Endothelial cell of umbilical vein (primary cell): ENCODE measurements around the gene CHAC1. TPM values are rescaled to one million over a fixed set of nuclear protein-coding genes. Genes with fewer than 3 reads are reported as not detected.

Source experiments
- BruUV-seq: library from RNA; stranded (reverse); fragments of 400-500 nt; replicated peaks from 2 replicates; lab custom pipeline; 2021; lab: Mats Ljungman, UMichigan
- CTCF ChIA-PET: fragments of 300-600, 350-600 bp; sonication (Branson Sonifier 250); formaldehyde crosslinking; loops from one replicate; lab custom pipeline; 2021; ENCODE audit warnings: antibody characterized with exemption, inconsistent platforms; lab: Charles Lee
- POLR2A ChIA-PET: fragments of 300-600, 350-600 bp; sonication (Branson Sonifier 250); formaldehyde crosslinking; loops from one replicate; lab custom pipeline; 2021; ENCODE audit warnings: antibody characterized with exemption, inconsistent platforms; lab: Charles Lee
- DNase-seq: peaks from one replicate; pipeline ENCODE4 v3.0.0-alpha.2; 2011; ENCODE audit warnings: low read depth, low spot score
- FAIRE-seq: peaks from 2 replicates; lab custom pipeline; 2011; peaks lifted over from hg19 to GRCh38; lab: Jason Lieb, UNC
- H2AFZ ChIP-seq: 2 replicates; pipeline ENCODE4 v1.6.0; 2012; ENCODE audit warnings: low read depth, low read length, control low read depth, inconsistent platforms
- H3K27ac ChIP-seq: 2 replicates; pipeline ENCODE4 v1.5.1; 2011; ENCODE audit warnings: low read depth, mild to moderate bottlenecking, control low read depth, low read length, moderate library complexity; ENCODE audit not compliant: insufficient read depth
- H3K27me3 ChIP-seq, 2 experiments: 2 replicates each; pipeline versions ENCODE4 v1.6.0 to v1.6.1; 2011; ENCODE audit warnings: low read length in 2 of 2, mixed read lengths in 1 of 2; ENCODE audit not compliant: control insufficient read depth in 2 of 2, insufficient read depth in 2 of 2
- H3K36me3 ChIP-seq, 2 experiments: 2 replicates in 1 of 2; 3 replicates in 1 of 2; pipeline ENCODE4 v1.5.1; 2011; ENCODE audit warnings: low read length in 2 of 2, mild to moderate bottlenecking in 1 of 2, moderate library complexity in 1 of 2; ENCODE audit not compliant: control insufficient read depth in 2 of 2, insufficient read depth in 2 of 2; ENCODE audit errors: extremely low read depth in 1 of 2
- H3K4me1 ChIP-seq: 3 replicates; pipeline ENCODE4 v1.5.1; 2011; ENCODE audit warnings: mild to moderate bottlenecking, low read length; ENCODE audit not compliant: control insufficient read depth, insufficient read depth; ENCODE audit errors: extremely low read depth
- H3K4me2 ChIP-seq: 2 replicates; pipeline ENCODE4 v1.6.1; 2011; ENCODE audit warnings: low read length, control low read depth, mixed read lengths; ENCODE audit not compliant: insufficient read depth
- H3K4me3 ChIP-seq, 3 experiments: fragments of 200-600 bp in 1 of 3; sonication (generic), shearing (Covaris generic) in 1 of 3; replicated peaks in 1 of 3; 2 replicates each; pipeline ENCODE4 v1.5.1; 2011 to 2016; ENCODE audit warnings: control low read depth in 3 of 3, low read length in 3 of 3, mild to moderate bottlenecking in 2 of 3, inconsistent platforms in 1 of 3, low read depth in 1 of 3, moderate library complexity in 1 of 3; ENCODE audit not compliant: insufficient read depth in 1 of 3
- H3K79me2 ChIP-seq: 2 replicates; pipeline ENCODE4 v1.6.0; 2012; ENCODE audit warnings: low read length, inconsistent platforms; ENCODE audit not compliant: control insufficient read depth, insufficient read depth
- H3K9ac ChIP-seq: replicated peaks from 2 replicates; pipeline ENCODE3; 2011; ENCODE audit warnings: low read length, control low read depth; ENCODE audit not compliant: insufficient read depth; ENCODE audit errors: extremely low read depth
- H3K9me1 ChIP-seq: replicated peaks from 3 replicates; pipeline ENCODE4 v1.6.0; 2011; ENCODE audit warnings: mild to moderate bottlenecking, low read length; ENCODE audit not compliant: control insufficient read depth, insufficient read depth; ENCODE audit errors: extremely low read depth
- H3K9me3 ChIP-seq: replicated peaks from 2 replicates; pipeline ENCODE4 v1.5.1; 2012; ENCODE audit warnings: low read length, inconsistent platforms; ENCODE audit not compliant: control insufficient read depth, insufficient read depth
- H4K20me1 ChIP-seq: replicated peaks from 2 replicates; pipeline ENCODE3; 2011; ENCODE audit warnings: mild to moderate bottlenecking, low read length; ENCODE audit not compliant: control insufficient read depth, insufficient read depth; ENCODE audit errors: extremely low read depth
- CTCF ChIP-seq, 2 donors: IDR thresholded peaks; 1 replicate in 1 of 2; 2 replicates in 1 of 2; pipeline ENCODE4 v1.5.1; 2011; ENCODE audit warnings: low read length in 2 of 2, mild to moderate bottlenecking in 2 of 2, moderate library complexity in 2 of 2, control low read depth in 1 of 2, inconsistent platforms in 1 of 2, low read depth in 1 of 2; ENCODE audit not compliant: insufficient read depth in 1 of 2; ENCODE audit errors: extremely low read depth in 1 of 2
- EZH2 ChIP-seq: IDR thresholded peaks from 2 replicates; pipeline ENCODE4 v1.6.1; 2012; ENCODE audit warnings: borderline replicate concordance, low read depth, mild to moderate bottlenecking, moderate library complexity, low read length, inconsistent platforms; ENCODE audit not compliant: severe bottlenecking
- FOS ChIP-seq: IDR thresholded peaks from 2 replicates; pipeline ENCODE4 v1.6.1; 2011; ENCODE audit warnings: mild to moderate bottlenecking, low read length, moderate library complexity, borderline replicate concordance; ENCODE audit not compliant: insufficient read depth
- GATA2 ChIP-seq: IDR thresholded peaks from 2 replicates; pipeline ENCODE4 v1.7.0; 2011; ENCODE audit warnings: low read depth, mild to moderate bottlenecking, moderate library complexity, mixed read lengths, low read length; ENCODE audit not compliant: insufficient read length, insufficient read depth
- JUN ChIP-seq: IDR thresholded peaks from 2 replicates; pipeline ENCODE4 v1.6.1; 2011; ENCODE audit warnings: borderline replicate concordance, low read depth; ENCODE audit not compliant: insufficient read length, insufficient read depth
- MAX ChIP-seq: IDR thresholded peaks from 2 replicates; pipeline ENCODE4 v1.6.1; 2011; ENCODE audit not compliant: insufficient read depth, insufficient read length
- MYC ChIP-seq: IDR thresholded peaks from one replicate; pipeline ENCODE4 v1.6.1; 2011; ENCODE audit warnings: mild to moderate bottlenecking, low read depth, low read length
- POLR2A ChIP-seq: IDR thresholded peaks from 2 replicates; pipeline ENCODE4 v1.6.1; 2012; ENCODE audit warnings: low read depth, mild to moderate bottlenecking, control low read depth, low read length
- POLR2AphosphoS5 ChIP-seq: IDR thresholded peaks from 2 replicates; pipeline ENCODE4 v1.6.1; 2012; ENCODE audit warnings: low read depth, mild to moderate bottlenecking, control low read depth, low read length, moderate library complexity; ENCODE audit not compliant: insufficient read depth
- dilution Hi-C: fragments of 300-500 bp; cut with MboI; formaldehyde crosslinking; loops from one replicate; pipeline ENCODE4 v1.15.0; 2019; ENCODE audit warnings: low sequenced_read_pairs; ENCODE audit not compliant: extremely low pct_ligation_motif_present
- intact Hi-C: fragments of 100-400 bp; cut with micrococcal nuclease; formaldehyde crosslinking; loops from one replicate; pipeline ENCODE4 v1.10.0; 2022
- polyA plus RNA-seq, 4 experiments: library from polyadenylated mRNA; depleted of rRNA in 3 of 4; stranded (reverse) in 3 of 4; unstranded in 1 of 4; fragments of >200 nt; gene quantifications; 2 replicates each; pipeline versions ENCODE4 v1.2.1 to v1.2.3, GENCODE V29; 2011 to 2012; ENCODE audit warnings: missing spikeins in 1 of 4
- total RNA-seq: library from RNA; stranded (reverse); gene quantifications from 2 replicates; pipeline ENCODE4 v1.2.3, GENCODE V29; 2021

CHAC1 gene
- total and polyA plus RNA-seq, 2 donors (not counting 3 experiments of a cell fraction or from before 2014, with no cell fraction given) = 4.6 to 25.7 TPM

GRCh38 chr15:40912478-40912877 lies 40.8 kb upstream of the CHAC1 start:
- DNase-seq (no peak), FAIRE-seq (no peak)
- intact Hi-C loops (no loop called here), dilution Hi-C loops (no loop called here)
- Histone ChIP-seq H3K4me2 (no peak overlapping the region), H2AFZ (no peak overlapping the region), H3K9me1 (no peaks in the 10 kb centered on the region), H3K4me3 (no peak overlapping the region), H3K79me2 (no peaks in the 10 kb centered on the region), H3K9me3 (no peaks in the 10 kb centered on the region), H4K20me1 (no peaks in the 10 kb centered on the region), H3K9ac (no peak overlapping the region), H3K4me1 (peaks cover 27% of the 10 kb centered on the region), H3K27me3 (no peaks in the 10 kb centered on the region), H3K36me3 (no peaks in the 10 kb centered on the region), H3K27ac (no peak overlapping the region)
- BruUV-seq = no TSS peak
- POLR2A ChIA-PET = no interaction called here
- TF ChIP-seq POLR2A = no peak
- no peak for TF ChIP-seq CTCF (IDR thresholded peaks at IDR 0.05; ENCODE audit: extremely low read depth in 1 of 2, insufficient read depth in 1 of 2, low read depth in 1 of 2, low read length in 2 of 2)
- no peak for TF ChIP-seq JUN
- TF ChIP-seq GATA2 = no peak
- TF ChIP-seq MAX = no peak
- no peak for TF ChIP-seq EZH2
- no peak for TF ChIP-seq POLR2AphosphoS5
- TF ChIP-seq FOS = no peak
- TF ChIP-seq MYC = no peak
- CTCF ChIA-PET = interaction anchor here (0.6 to 11.3 kb wide), 2 partner anchors 15 to 417 kb away, joined by 3 to 260 read pairs; partner anchors contain the start of gene DLL4
